Liver (tissue), 9 donors: ENCODE measurements around the gene OR11H7. TPM values are rescaled to one million over a fixed set of nuclear protein-coding genes. Genes with fewer than 3 reads are reported as not detected.
"Not testable (repeated sequence)": the region's sequence is repeated elsewhere in the genome, so short reads cannot be mapped to it uniquely, and the experiment has no call there.

Experiments
- DNase-seq: peaks from one replicate; pipeline ENCODE4 v3.0.0-alpha.2; 2017; ENCODE audit warnings: low spot score
- H3K27ac ChIP-seq, 2 donors: one replicate each; pipeline ENCODE4 v1.7.0; 2013; ENCODE audit warnings: inconsistent platforms in 2 of 2, low read length in 2 of 2, control low read depth in 1 of 2, low read depth in 1 of 2, mild to moderate bottlenecking in 1 of 2
- H3K27me3 ChIP-seq, 4 donors: one replicate each; pipeline versions ENCODE4 v1.6.1 to v1.7.0; 2013; ENCODE audit warnings: low read length in 3 of 4, inconsistent platforms in 1 of 4, mild to moderate bottlenecking in 1 of 4, moderate library complexity in 1 of 4; ENCODE audit not compliant: control insufficient read depth in 4 of 4, insufficient read depth in 4 of 4
- H3K36me3 ChIP-seq, 4 donors: one replicate each; pipeline versions ENCODE4 v1.6.1 to v1.7.0; 2013; ENCODE audit warnings: low read length in 3 of 4, mild to moderate bottlenecking in 3 of 4, low read depth in 1 of 4, moderate library complexity in 1 of 4; ENCODE audit not compliant: control insufficient read depth in 4 of 4, insufficient read depth in 3 of 4
- H3K4me1 ChIP-seq, 4 donors: one replicate each; pipeline versions ENCODE4 v1.6.1 to v1.7.0; 2013; ENCODE audit warnings: low read length in 3 of 4, mild to moderate bottlenecking in 3 of 4, moderate library complexity in 1 of 4; ENCODE audit not compliant: control insufficient read depth in 4 of 4, insufficient read depth in 4 of 4
- H3K4me3 ChIP-seq, 3 donors: one replicate each; pipeline versions ENCODE4 v1.6.1 to v1.7.0; 2013; ENCODE audit warnings: low read length in 3 of 3, control low read depth in 1 of 3, low read depth in 1 of 3, mild to moderate bottlenecking in 1 of 3
- H3K9ac ChIP-seq, 2 donors: one replicate each; pipeline ENCODE4 v1.7.0; 2013; ENCODE audit warnings: low read length in 2 of 2, mild to moderate bottlenecking in 2 of 2, moderate library complexity in 2 of 2, control low read depth in 1 of 2, low read depth in 1 of 2
- H3K9me3 ChIP-seq, 4 donors: one replicate each; pipeline versions ENCODE4 v1.6.1 to v1.7.0; 2013; ENCODE audit warnings: low read length in 3 of 4; ENCODE audit not compliant: control insufficient read depth in 4 of 4
- ATF3 ChIP-seq: IDR thresholded peaks from 2 replicates; pipeline ENCODE4 v1.6.1; 2016; ENCODE audit warnings: antibody characterized with exemption
- CTCF ChIP-seq: fragments of 150-350 bp; IDR thresholded peaks from 2 replicates; pipeline ENCODE4 v1.5.1; 2017; ENCODE audit warnings: improper control_type of control experiment, low read depth, low read length; ENCODE audit not compliant: missing input control
- EGR1 ChIP-seq, 2 donors: IDR thresholded peaks; 2 replicates each; pipeline ENCODE4 v1.6.1; 2016 to 2018; ENCODE audit warnings: antibody characterized with exemption in 2 of 2, low read depth in 2 of 2
- FOXA1 ChIP-seq: IDR thresholded peaks from 2 replicates; pipeline ENCODE4 v1.6.1; 2016; ENCODE audit warnings: antibody characterized with exemption
- FOXA2 ChIP-seq: IDR thresholded peaks from 2 replicates; pipeline ENCODE4 v1.6.1; 2016; ENCODE audit warnings: antibody characterized with exemption
- GABPA ChIP-seq, 2 donors: IDR thresholded peaks in 1 of 2; conservative IDR thresholded peaks in 1 of 2; 2 replicates each; pipeline ENCODE4 v1.6.1; 2016; ENCODE audit warnings: antibody characterized with exemption in 2 of 2, mild to moderate bottlenecking in 1 of 2, moderate library complexity in 1 of 2
- HNF4A ChIP-seq, 2 donors: conservative IDR thresholded peaks; 2 replicates each; pipeline ENCODE4 v1.6.1; 2016; ENCODE audit warnings: antibody characterized with exemption in 2 of 2, mild to moderate bottlenecking in 2 of 2
- HNF4G ChIP-seq: IDR thresholded peaks from 2 replicates; pipeline ENCODE4 v1.6.1; 2016; ENCODE audit warnings: antibody characterized with exemption
- JUND ChIP-seq, 2 donors: IDR thresholded peaks; 2 replicates each; pipeline ENCODE4 v1.6.1; 2016; ENCODE audit warnings: antibody characterized with exemption in 2 of 2
- MAX ChIP-seq: IDR thresholded peaks from 2 replicates; pipeline ENCODE4 v1.6.1; 2016; ENCODE audit warnings: antibody characterized with exemption
- NR2F2 ChIP-seq: IDR thresholded peaks from 2 replicates; pipeline ENCODE4 v1.6.1; 2016; ENCODE audit warnings: antibody characterized with exemption
- RAD21 ChIP-seq, 2 donors: IDR thresholded peaks; 2 replicates each; pipeline ENCODE4 v1.6.1; 2016; ENCODE audit warnings: antibody characterized with exemption in 2 of 2, mild to moderate bottlenecking in 2 of 2
- REST ChIP-seq: IDR thresholded peaks from 2 replicates; pipeline ENCODE4 v1.6.1; 2016; ENCODE audit warnings: antibody characterized with exemption, mild to moderate bottlenecking
- RXRA ChIP-seq, 2 donors: IDR thresholded peaks; 2 replicates each; pipeline ENCODE4 v1.6.1; 2017 to 2018; ENCODE audit warnings: antibody characterized with exemption in 2 of 2, mild to moderate bottlenecking in 1 of 2
- SP1 ChIP-seq: IDR thresholded peaks from 2 replicates; pipeline ENCODE4 v1.6.1; 2018; ENCODE audit warnings: antibody characterized with exemption, mild to moderate bottlenecking
- TAF1 ChIP-seq: conservative IDR thresholded peaks from 2 replicates; pipeline ENCODE4 v1.6.1; 2016; ENCODE audit warnings: antibody characterized with exemption, mild to moderate bottlenecking
- YY1 ChIP-seq: IDR thresholded peaks from 2 replicates; pipeline ENCODE4 v1.6.1; 2016; ENCODE audit warnings: antibody characterized with exemption, mild to moderate bottlenecking
- ZBTB33 ChIP-seq: IDR thresholded peaks from 2 replicates; pipeline ENCODE4 v1.6.1; 2016; ENCODE audit warnings: antibody characterized with exemption
- WGBS: extraction: QIAGEN DNeasy Blood & Tissue Kit; methylation state at CpG from one replicate; pipeline ENCODE4 v1.1.7; 2013; 5-methylcytosine and 5-hydroxymethylcytosine counted together
- polyA plus RNA-seq, 2 donors: library from polyadenylated mRNA; stranded (reverse) in 1 of 2; unstranded in 1 of 2; fragments of 200-250 nt in 1 of 2; fragments of >200 nt in 1 of 2; fragmentation: Nextera tagmentation in 1 of 2; extraction: Ambion mirVana in 1 of 2; gene quantifications; one replicate each; pipeline versions ENCODE4 v1.2.1 to v1.2.3, GENCODE V29; 2013 to 2015
- total RNA-seq, 2 donors: library from RNA; depleted of rRNA; stranded (reverse); fragments of >200 nt; gene quantifications; one replicate each; pipeline ENCODE4 v1.2.3, GENCODE V29; 2014
- donor health status: healthy.
- donor health status: healthy.
- donor health status: healthy.
- donor health status: healthy.
- donor health status: healthy.

OR11H7 gene
- total and polyA plus RNA-seq, 4 donors = not detected

GRCh38 chr14:20219033-20219432 is 9.7 kb upstream of the OR11H7 start (continued):
- TF ChIP-seq CTCF (no peak), FOXA2 (no peak), SP1 (no peak), NR2F2 (no peak), FOXA1 (no peak), GABPA (IDR thresholded peaks at IDR 0.05 in 1 of 2, conservative IDR thresholded peaks at IDR 0.05 in 1 of 2) (no peak), TAF1 (no peak), RXRA (IDR thresholded peaks at IDR 0.05) (no peak), JUND (IDR thresholded peaks at IDR 0.05) (no peak)

GRCh38 chr14:20223410-20223809 is 5.4 kb upstream of the OR11H7 start, which contains the start of gene OR11H6:
Gene OR11H6, plus strand, starts transcription at chr14:20223710. Its CDS starts 0 bp downstream, at chr14:20223710.
- H3K9ac ChIP-seq = no peak within 1 kb of the TSS
- no peak within 1 kb of the TSS for H3K4me3 ChIP-seq
- H3K9me3 ChIP-seq = peaks cover 0 to 2% (median 0%) of the 10 kb centered on the region in 4 donors
- no peaks in the 10 kb centered on the region for H3K4me1 ChIP-seq
- H3K27ac ChIP-seq = no peak within 1 kb of the TSS
- H3K27me3 ChIP-seq = no peaks in the 10 kb centered on the region
- WGBS = 35% methylated on average over 2 of the region's 2 CpGs
- no peaks in the 10 kb centered on the region for H3K36me3 ChIP-seq
- DNase-seq = no peak
- no peak for TF ChIP-seq ATF3
- TF ChIP-seq HNF4G = no peak
- TF ChIP-seq JUND (IDR thresholded peaks at IDR 0.05) = no peak
- TF ChIP-seq CTCF = no peak
- no peak for TF ChIP-seq HNF4A (conservative IDR thresholded peaks at IDR 0.05)
- TF ChIP-seq TAF1 = no peak
- TF ChIP-seq REST = no peak
- TF ChIP-seq YY1 = no peak
- no peak for TF ChIP-seq FOXA1
- TF ChIP-seq SP1 = no peak
- TF ChIP-seq MAX = no peak
- TF ChIP-seq GABPA (IDR thresholded peaks at IDR 0.05 in 1 of 2, conservative IDR thresholded peaks at IDR 0.05 in 1 of 2) = no peak
- TF ChIP-seq FOXA2 = no peak
- no peak for TF ChIP-seq ZBTB33
- TF ChIP-seq NR2F2 = no peak
- TF ChIP-seq EGR1 (IDR thresholded peaks at IDR 0.05; ENCODE audit: low read depth in 2 of 2) = no peak
- no peak for TF ChIP-seq RAD21 (IDR thresholded peaks at IDR 0.05)
- no peak for TF ChIP-seq RXRA (IDR thresholded peaks at IDR 0.05)

- not testable (repeated sequence) for H3K27ac ChIP-seq, H3K4me3 ChIP-seq, H3K4me1 ChIP-seq, H3K9ac ChIP-seq, H3K27me3 ChIP-seq, H3K9me3 ChIP-seq, DNase-seq, H3K36me3 ChIP-seq
- 75% methylated on average over 4 of the region's 4 CpGs for WGBS
These were observed 6.6 kb downstream of the OR11H7 start for GRCh38 chr14:20235415-20235814.
